A673 (cell line): ENCODE data around the gene PALLD.

Experiments
- EZH2 ChIP-seq: fragments of 200-600 bp; sonication (generic); IDR thresholded peaks from 2 replicates; pipeline ENCODE4 v1.6.1; 2017; ENCODE audit warnings: borderline replicate concordance, low read depth, mild to moderate bottlenecking, mixed read lengths, antibody characterized with exemption, low read length; ENCODE audit not compliant: poor library complexity, severe bottlenecking
- TF ChIP-seq, protein P1 (sequence below): fragments of 300-800, 200-600 bp; sonication (generic); conservative IDR thresholded peaks from 2 replicates; pipeline ENCODE4 v1.5.1; 2017; ENCODE audit warnings: low read depth, mild to moderate bottlenecking, antibody characterized with exemption, low read length, moderate library complexity, mixed read lengths

DNA sequence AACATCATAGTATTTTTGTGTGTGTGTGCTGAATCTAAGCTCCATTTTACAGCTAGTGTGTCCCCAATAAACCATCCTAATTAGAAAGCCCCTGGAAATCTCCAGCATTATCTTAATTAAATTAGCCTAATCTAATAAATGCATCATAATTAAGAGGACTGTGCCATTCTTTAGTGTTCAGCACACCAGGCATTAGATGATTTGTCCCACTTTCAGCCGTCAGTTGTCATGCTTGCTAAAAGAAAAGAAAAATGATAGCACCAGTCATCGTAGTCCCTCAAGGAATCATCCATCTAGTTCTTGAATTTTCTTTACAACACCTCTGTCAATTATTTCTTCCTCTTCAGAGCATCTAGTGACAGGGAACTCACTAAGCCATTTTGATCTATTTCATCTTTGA, 155.9 kb downstream of the PALLD start:
- no peak for TF ChIP-seq EZH2
- TF ChIP-seq, protein P1, sequence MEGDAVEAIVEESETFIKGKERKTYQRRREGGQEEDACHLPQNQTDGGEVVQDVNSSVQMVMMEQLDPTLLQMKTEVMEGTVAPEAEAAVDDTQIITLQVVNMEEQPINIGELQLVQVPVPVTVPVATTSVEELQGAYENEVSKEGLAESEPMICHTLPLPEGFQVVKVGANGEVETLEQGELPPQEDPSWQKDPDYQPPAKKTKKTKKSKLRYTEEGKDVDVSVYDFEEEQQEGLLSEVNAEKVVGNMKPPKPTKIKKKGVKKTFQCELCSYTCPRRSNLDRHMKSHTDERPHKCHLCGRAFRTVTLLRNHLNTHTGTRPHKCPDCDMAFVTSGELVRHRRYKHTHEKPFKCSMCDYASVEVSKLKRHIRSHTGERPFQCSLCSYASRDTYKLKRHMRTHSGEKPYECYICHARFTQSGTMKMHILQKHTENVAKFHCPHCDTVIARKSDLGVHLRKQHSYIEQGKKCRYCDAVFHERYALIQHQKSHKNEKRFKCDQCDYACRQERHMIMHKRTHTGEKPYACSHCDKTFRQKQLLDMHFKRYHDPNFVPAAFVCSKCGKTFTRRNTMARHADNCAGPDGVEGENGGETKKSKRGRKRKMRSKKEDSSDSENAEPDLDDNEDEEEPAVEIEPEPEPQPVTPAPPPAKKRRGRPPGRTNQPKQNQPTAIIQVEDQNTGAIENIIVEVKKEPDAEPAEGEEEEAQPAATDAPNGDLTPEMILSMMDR, result no peak
